Measurements from ENCODE around the gene ABCG2. TPM values are rescaled to one million over a fixed set of nuclear protein-coding genes. Genes with fewer than 3 reads are reported as not detected.

Gene ABCG2
- total RNA-seq, 1 donor from 2014 or later, result 0.56 TPM

- Mint-ChIP-seq H3K4me1 (no peaks in the 10 kb centered on the region), H3K27ac (no peak overlapping the region), H3K9me3 (no peaks in the 10 kb centered on the region), H3K4me3 (no peak overlapping the region), H3K27me3 (peaks cover 7% of the 10 kb centered on the region), H3K36me3 (ENCODE audit: low read depth) (no peaks in the 10 kb centered on the region)
- intact Hi-C loops (cut with micrococcal nuclease), result no loop called here
- DNase-seq, result no peak
These were observed 9.9 kb downstream of the ABCG2 start for GRCh38 chr4:88148560-88148959.

GRCh38 chr4:88147799-88148217 is 10.6 kb downstream of the ABCG2 start:
- Mint-ChIP-seq H3K9me3 (no peaks in the 10 kb centered on the region), H3K27ac (no peak overlapping the region), H3K4me1 (no peaks in the 10 kb centered on the region), H3K27me3 (peaks cover 11% of the 10 kb centered on the region), H3K36me3 (ENCODE audit: low read depth) (no peaks in the 10 kb centered on the region), H3K4me3 (no peak overlapping the region)
- DNase-seq, result no peak
- intact Hi-C loops (cut with micrococcal nuclease), result no loop called here

GRCh38 chr4:88146891-88147290 is 11.5 kb downstream of the ABCG2 start:
- Mint-ChIP-seq H3K9me3 (no peaks in the 10 kb centered on the region), H3K36me3 (ENCODE audit: low read depth) (no peaks in the 10 kb centered on the region), H3K4me3 (no peak overlapping the region), H3K4me1 (no peaks in the 10 kb centered on the region), H3K27ac (no peak overlapping the region), H3K27me3 (peaks cover 13% of the 10 kb centered on the region)
- no peak for DNase-seq
- intact Hi-C loops (cut with micrococcal nuclease), result no loop called here

GRCh38 chr4:88144866-88145300 is 13.6 kb downstream of the ABCG2 start:
- Mint-ChIP-seq H3K4me3 (no peak overlapping the region), H3K4me1 (no peaks in the 10 kb centered on the region), H3K36me3 (ENCODE audit: low read depth) (no peaks in the 10 kb centered on the region), H3K9me3 (no peaks in the 10 kb centered on the region), H3K27me3 (peaks cover 16% of the 10 kb centered on the region), H3K27ac (no peak overlapping the region)
- DNase-seq, result no peak
- intact Hi-C loops (cut with micrococcal nuclease), result no loop called here

- intact Hi-C loops (cut with micrococcal nuclease), result no loop called here
- Mint-ChIP-seq H3K27me3 (peaks cover 16% of the 10 kb centered on the region), H3K4me3 (no peak overlapping the region), H3K4me1 (no peaks in the 10 kb centered on the region), H3K27ac (no peak overlapping the region), H3K36me3 (ENCODE audit: low read depth) (no peaks in the 10 kb centered on the region), H3K9me3 (no peaks in the 10 kb centered on the region)
- DNase-seq, result no peak
These were observed 14.4 kb downstream of the ABCG2 start for GRCh38 chr4:88144048-88144447.

GRCh38 chr4:88143504-88143903 is 14.9 kb downstream of the ABCG2 start:
- H3K27me3 Mint-ChIP-seq, result peaks cover 16% of the 10 kb centered on the region

GRCh38 chr4:88138561-88138960 is 19.9 kb downstream of the ABCG2 start:
- Mint-ChIP-seq H3K27ac (no peak overlapping the region), H3K36me3 (ENCODE audit: low read depth) (no peaks in the 10 kb centered on the region), H3K9me3 (no peaks in the 10 kb centered on the region), H3K4me3 (no peak overlapping the region), H3K4me1 (no peaks in the 10 kb centered on the region), H3K27me3 (peaks cover 8% of the 10 kb centered on the region)
- DNase-seq, result no peak
- intact Hi-C loops (cut with micrococcal nuclease), result no loop called here

More at GRCh38 chr4:88143504-88143903, 14.9 kb downstream of the ABCG2 start:
- intact Hi-C loops (cut with micrococcal nuclease), result no loop called here
- Mint-ChIP-seq H3K27ac (no peak overlapping the region), H3K4me3 (no peak overlapping the region), H3K36me3 (ENCODE audit: low read depth) (no peaks in the 10 kb centered on the region), H3K4me1 (no peaks in the 10 kb centered on the region), H3K9me3 (no peaks in the 10 kb centered on the region)
- DNase-seq, result no peak

- no peaks in the 10 kb centered on the region for H3K36me3 Mint-ChIP-seq (ENCODE audit: low read depth)
- H3K27me3 Mint-ChIP-seq, result peaks cover 7% of the 10 kb centered on the region
- H3K27ac Mint-ChIP-seq, result no peak overlapping the region
- intact Hi-C loops (cut with micrococcal nuclease), result no loop called here
- no peak overlapping the region for H3K4me3 Mint-ChIP-seq
- no peak for DNase-seq
- H3K4me1 Mint-ChIP-seq, result no peaks in the 10 kb centered on the region
- no peaks in the 10 kb centered on the region for H3K9me3 Mint-ChIP-seq
These were observed 21.3 kb downstream of the ABCG2 start for GRCh38 chr4:88137112-88137511.

- H3K4me1 Mint-ChIP-seq, result no peaks in the 10 kb centered on the region
These were observed 22.2 kb downstream of the ABCG2 start for GRCh38 chr4:88136249-88136648.

GRCh38 chr4:88135356-88135663 is 23.1 kb downstream of the ABCG2 start:
- peaks cover 2% of the 10 kb centered on the region for H3K27me3 Mint-ChIP-seq
- H3K36me3 Mint-ChIP-seq (ENCODE audit: low read depth), result no peaks in the 10 kb centered on the region
- no peaks in the 10 kb centered on the region for H3K9me3 Mint-ChIP-seq
- intact Hi-C loops (cut with micrococcal nuclease), result no loop called here
- H3K4me3 Mint-ChIP-seq, result no peak overlapping the region
- DNase-seq, result no peak
- H3K27ac Mint-ChIP-seq, result no peak overlapping the region
- H3K4me1 Mint-ChIP-seq, result no peaks in the 10 kb centered on the region

More at GRCh38 chr4:88136249-88136648, 22.2 kb downstream of the ABCG2 start:
- Mint-ChIP-seq H3K27me3 (peaks cover 2% of the 10 kb centered on the region), H3K4me3 (no peak overlapping the region), H3K27ac (no peak overlapping the region), H3K9me3 (no peaks in the 10 kb centered on the region), H3K36me3 (ENCODE audit: low read depth) (no peaks in the 10 kb centered on the region)
- intact Hi-C loops (cut with micrococcal nuclease), result no loop called here
- DNase-seq, result no peak

- intact Hi-C loops (cut with micrococcal nuclease), result no loop called here
- DNase-seq, result no peak
- Mint-ChIP-seq H3K27ac (no peak overlapping the region), H3K36me3 (ENCODE audit: low read depth) (no peaks in the 10 kb centered on the region), H3K27me3 (peaks cover 2% of the 10 kb centered on the region), H3K4me3 (no peak overlapping the region), H3K9me3 (no peaks in the 10 kb centered on the region), H3K4me1 (no peaks in the 10 kb centered on the region)
These were observed 23.7 kb downstream of the ABCG2 start for GRCh38 chr4:88134536-88135355.

- intact Hi-C loops (cut with micrococcal nuclease), result no loop called here
- H3K27ac Mint-ChIP-seq, result no peak overlapping the region
- H3K36me3 Mint-ChIP-seq (ENCODE audit: low read depth), result no peaks in the 10 kb centered on the region
- no peaks in the 10 kb centered on the region for H3K9me3 Mint-ChIP-seq
- H3K4me3 Mint-ChIP-seq, result no peak overlapping the region
- H3K4me1 Mint-ChIP-seq, result no peaks in the 10 kb centered on the region
- H3K27me3 Mint-ChIP-seq, result peaks cover 2% of the 10 kb centered on the region
- DNase-seq, result no peak
These were observed 24.3 kb downstream of the ABCG2 start for GRCh38 chr4:88134111-88134510.

- Mint-ChIP-seq H3K36me3 (ENCODE audit: low read depth) (no peaks in the 10 kb centered on the region), H3K9me3 (peaks cover 3% of the 10 kb centered on the region), H3K27ac (no peak overlapping the region), H3K27me3 (peaks cover 4% of the 10 kb centered on the region), H3K4me3 (no peak overlapping the region), H3K4me1 (no peaks in the 10 kb centered on the region)
- DNase-seq, result no peak
- intact Hi-C loops (cut with micrococcal nuclease), result no loop called here
These were observed 27.7 kb downstream of the ABCG2 start for GRCh38 chr4:88130544-88131305.

- no peaks in the 10 kb centered on the region for H3K36me3 Mint-ChIP-seq (ENCODE audit: low read depth)
- H3K4me1 Mint-ChIP-seq, result no peaks in the 10 kb centered on the region
- intact Hi-C loops (cut with micrococcal nuclease), result no loop called here
- no peak for DNase-seq
- no peak overlapping the region for H3K4me3 Mint-ChIP-seq
- peaks cover 5% of the 10 kb centered on the region for H3K9me3 Mint-ChIP-seq
- no peak overlapping the region for H3K27ac Mint-ChIP-seq
- H3K27me3 Mint-ChIP-seq, result peaks cover 6% of the 10 kb centered on the region
These were observed 28.4 kb downstream of the ABCG2 start for GRCh38 chr4:88130003-88130402.
